Keratinocyte (primary cell): ENCODE results near the gene GRPEL1. TPM values are rescaled to one million over a fixed set of nuclear protein-coding genes. Genes with fewer than 3 reads are reported as not detected.

Experiments
- DNase-seq: peaks from one replicate; pipeline ENCODE4 v3.0.0-alpha.2; 2011; ENCODE audit warnings: low read depth, missing footprints, low spot score
- FAIRE-seq: peaks from 2 replicates; lab custom pipeline; 2011; peaks lifted over from hg19 to GRCh38; lab: Jason Lieb, UNC
- H2AFZ ChIP-seq: 2 replicates; pipeline ENCODE4 v1.6.0; 2012; ENCODE audit warnings: low read length, control low read depth, inconsistent platforms; ENCODE audit not compliant: control insufficient read depth
- H3K27ac ChIP-seq: 2 replicates; pipeline ENCODE4 v1.5.1; 2011; ENCODE audit warnings: low read length; ENCODE audit not compliant: control insufficient read depth, insufficient read depth
- H3K27me3 ChIP-seq: 3 replicates; pipeline ENCODE4 v1.6.0; 2011; ENCODE audit warnings: low read length; ENCODE audit not compliant: control insufficient read depth, insufficient read depth; ENCODE audit errors: extremely low read depth
- H3K36me3 ChIP-seq, 2 experiments: 2 replicates in 1 of 2; 3 replicates in 1 of 2; pipeline ENCODE4 v1.5.1; 2011; ENCODE audit warnings: low read length in 2 of 2, mild to moderate bottlenecking in 1 of 2; ENCODE audit not compliant: control insufficient read depth in 2 of 2, insufficient read depth in 2 of 2; ENCODE audit errors: extremely low read depth in 1 of 2
- H3K4me1 ChIP-seq: 3 replicates; pipeline ENCODE4 v1.5.1; 2011; ENCODE audit warnings: low read length; ENCODE audit not compliant: control insufficient read depth, insufficient read depth; ENCODE audit errors: extremely low read depth
- H3K4me2 ChIP-seq: 3 replicates; pipeline ENCODE4 v1.6.0; 2011; ENCODE audit warnings: low read depth, low read length; ENCODE audit not compliant: control insufficient read depth, insufficient read depth; ENCODE audit errors: extremely low read depth
- H3K4me3 ChIP-seq, 3 experiments: fragments of 200-600 bp in 1 of 3; sonication (generic) in 1 of 3; 2 replicates in 2 of 3; 3 replicates in 1 of 3; pipeline ENCODE4 v1.5.1; 2011 to 2016; ENCODE audit warnings: low read length in 3 of 3, mild to moderate bottlenecking in 3 of 3, control low read depth in 2 of 3, inconsistent platforms in 1 of 3, low read depth in 1 of 3, mixed read lengths in 1 of 3, mixed run types in 1 of 3, moderate library complexity in 1 of 3; ENCODE audit not compliant: control insufficient read depth in 2 of 3, insufficient read depth in 2 of 3; ENCODE audit errors: extremely low read depth in 1 of 3
- H3K79me2 ChIP-seq: 2 replicates; pipeline ENCODE4 v1.6.0; 2012; ENCODE audit warnings: low read length; ENCODE audit not compliant: control insufficient read depth, insufficient read depth
- H3K9ac ChIP-seq: 3 replicates; pipeline ENCODE4 v1.6.0; 2011; ENCODE audit warnings: low read length; ENCODE audit not compliant: control insufficient read depth, insufficient read depth; ENCODE audit errors: extremely low read depth
- H3K9me1 ChIP-seq: 3 replicates; pipeline ENCODE4 v1.6.0; 2011; ENCODE audit warnings: low read length; ENCODE audit not compliant: control insufficient read depth, insufficient read depth; ENCODE audit errors: extremely low read depth
- H3K9me3 ChIP-seq: 2 replicates; pipeline ENCODE4 v1.5.1; 2012; ENCODE audit warnings: low read depth, low read length; ENCODE audit not compliant: control insufficient read depth
- H4K20me1 ChIP-seq: 3 replicates; pipeline ENCODE4 v1.6.0; 2011; ENCODE audit warnings: low read length; ENCODE audit not compliant: control insufficient read depth, insufficient read depth; ENCODE audit errors: extremely low read depth
- CTCF ChIP-seq, 3 experiments: IDR thresholded peaks in 1 of 3; conservative IDR thresholded peaks in 1 of 3; optimal IDR thresholded peaks in 1 of 3; 2 replicates in 2 of 3; 3 replicates in 1 of 3; pipeline versions ENCODE3 to v1.5.1; 2011; ENCODE audit warnings: low read length in 3 of 3, mild to moderate bottlenecking in 3 of 3, moderate library complexity in 2 of 3, control low read depth in 1 of 3, inconsistent platforms in 1 of 3; ENCODE audit not compliant: insufficient read depth in 2 of 3; ENCODE audit errors: extremely low read depth in 1 of 3
- EZH2 ChIP-seq: IDR thresholded peaks from one replicate; pipeline ENCODE4 v1.6.1; 2012; ENCODE audit warnings: inconsistent platforms, mild to moderate bottlenecking, low read length, moderate library complexity
- dilution Hi-C: fragments of 300-500 bp; cut with MboI; formaldehyde crosslinking; loops from one replicate; pipeline ENCODE4 v1.7.0; 2020; ENCODE audit warnings: low sequenced_read_pairs; ENCODE audit not compliant: extremely low pct_ligation_motif_present
- polyA plus RNA-seq, 5 experiments: library from polyadenylated mRNA; depleted of rRNA in 3 of 5; stranded (reverse) in 3 of 5; stranded (forward) in 1 of 5; unstranded in 1 of 5; fragments of >200 nt; gene quantifications; 1 replicate in 1 of 5; 2 replicates in 3 of 5; 3 replicates in 1 of 5; pipeline versions ENCODE4 v1.2.1 to v1.2.3, GENCODE V29; 2011 to 2012; ENCODE audit warnings: missing spikeins in 2 of 5, low read depth in 1 of 5, low replicate concordance in 1 of 5

Gene GRPEL1
- polyA plus RNA-seq, 1 donor (not counting 4 experiments of a cell fraction or from before 2014, with no cell fraction given) = 59.1 TPM

DNA sequence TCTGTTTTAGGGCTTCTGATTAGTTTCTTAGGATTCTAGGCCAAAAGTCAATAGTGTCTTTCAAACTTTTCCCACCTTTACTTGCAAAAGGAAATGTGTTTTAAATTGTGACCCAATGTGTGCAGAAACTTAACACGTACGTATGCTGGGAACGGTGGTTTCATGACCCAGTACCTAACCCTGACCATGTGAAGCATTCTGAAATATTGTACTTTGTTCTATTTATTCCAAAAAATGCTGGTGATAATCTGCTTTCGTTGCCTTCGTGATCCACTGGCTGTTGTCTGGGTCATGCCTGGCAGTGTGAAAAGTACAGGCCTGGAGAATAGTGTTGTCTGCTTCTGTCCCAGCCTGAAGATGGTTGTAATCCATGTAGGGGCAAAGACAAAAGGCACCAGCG, 51.4 kb downstream of the GRPEL1 start:
- DNase-seq (no peak), FAIRE-seq (no peak)
- Histone ChIP-seq H3K4me3 (no peak overlapping the region), H3K9me3 (no peaks in the 10 kb centered on the region), H3K4me2 (no peak overlapping the region), H2AFZ (no peak overlapping the region), H3K79me2 (peaks cover 6% of the 10 kb centered on the region), H3K4me1 (no peaks in the 10 kb centered on the region), H3K9me1 (no peaks in the 10 kb centered on the region), H3K27me3 (no peaks in the 10 kb centered on the region), H3K36me3 (peaks cover 46% of the 10 kb centered on the region in 2 experiments), H3K27ac (no peak overlapping the region), H3K9ac (no peak overlapping the region), H4K20me1 (no peaks in the 10 kb centered on the region)
- dilution Hi-C loops = no loop called here
- TF ChIP-seq EZH2 = no peak
- no peak for TF ChIP-seq CTCF (optimal IDR thresholded peaks at IDR 0.05 in 1 of 3, IDR thresholded peaks at IDR 0.05 in 1 of 3, conservative IDR thresholded peaks at IDR 0.05 in 1 of 3; ENCODE audit: extremely low read depth in 1 of 3, insufficient read depth in 2 of 3, low read length in 3 of 3)

GRCh38 chr4:7016086-7016485, 51.8 kb downstream of the GRPEL1 start:
- Histone ChIP-seq H3K4me3 (no peak overlapping the region), H3K9ac (no peak overlapping the region), H3K4me2 (no peak overlapping the region), H4K20me1 (no peaks in the 10 kb centered on the region), H3K9me1 (no peaks in the 10 kb centered on the region), H3K4me1 (no peaks in the 10 kb centered on the region), H3K9me3 (no peaks in the 10 kb centered on the region), H3K79me2 (peaks cover 6% of the 10 kb centered on the region), H3K27me3 (no peaks in the 10 kb centered on the region), H2AFZ (no peak overlapping the region), H3K27ac (no peak overlapping the region), H3K36me3 (peaks cover 45 to 49% of the 10 kb centered on the region in 2 experiments)
- FAIRE-seq (no peak), DNase-seq (no peak)
- TF ChIP-seq EZH2 = no peak
- no peak for TF ChIP-seq CTCF (optimal IDR thresholded peaks at IDR 0.05 in 1 of 3, IDR thresholded peaks at IDR 0.05 in 1 of 3, conservative IDR thresholded peaks at IDR 0.05 in 1 of 3; ENCODE audit: extremely low read depth in 1 of 3, insufficient read depth in 2 of 3, low read length in 3 of 3)
- dilution Hi-C loops = no loop called here
